Stimulated activated CD8-positive, alpha-beta memory T cell treated with anti-CD3 and anti-CD28 coated beads, Interleukin-2, amount 100 ng/mL, for 48 hours (primary cell): ENCODE measurements around the gene TCN2.
"Not testable (repeated sequence)": the region's sequence is repeated elsewhere in the genome, so short reads cannot be mapped to it uniquely, and the experiment has no call there.

Experiments
- DNase-seq, 2 donors: peaks; one replicate each; pipeline ENCODE4 v3.0.0-alpha.2; 2020; ENCODE audit warnings: low read depth in 2 of 2

Gene TCN2

GRCh38 chr22:30578481-30578880 lies 28.5 kb upstream of the TCN2 start:
- no peak for DNase-seq

- DNase-seq = no peak
These were observed 26.1 kb upstream of the TCN2 start for GRCh38 chr22:30580896-30581295.

- DNase-seq = no peak
These were observed 24.9 kb upstream of the TCN2 start for GRCh38 chr22:30582051-30582450.

GRCh38 chr22:30582788-30583545 lies 24.0 kb upstream of the TCN2 start:
- DNase-seq = no peak

- no peak for DNase-seq
These were observed 22.5 kb upstream of the TCN2 start for GRCh38 chr22:30584441-30584840.

GRCh38 chr22:30586414-30586813 lies 20.6 kb upstream of the TCN2 start:
- no peak for DNase-seq

GRCh38 chr22:30591191-30591587 lies 15.8 kb upstream of the TCN2 start:
- no peak for DNase-seq

GRCh38 chr22:30591588-30592359 lies 15.2 kb upstream of the TCN2 start, which contains the start of gene PES1:
PES1 (minus strand) TSS chr22:30591910; CDS start chr22:30591833, 77 bp downstream.
- DNase-seq = peak; percentile 81 to 88

GRCh38 chr22:30592360-30592713 lies 14.6 kb upstream of the TCN2 start:
- not testable (repeated sequence) for DNase-seq

- DNase-seq = no peak
These were observed 10.8 kb upstream of the TCN2 start for GRCh38 chr22:30596199-30596598.

GRCh38 chr22:30596886-30597285 lies 10.1 kb upstream of the TCN2 start:
- no peak for DNase-seq

GRCh38 chr22:30598986-30599385 lies 8.0 kb upstream of the TCN2 start:
- no peak for DNase-seq

GRCh38 chr22:30600921-30601320 lies 6.1 kb upstream of the TCN2 start:
- DNase-seq = no peak

GRCh38 chr22:30601464-30601863 lies 5.5 kb upstream of the TCN2 start:
- DNase-seq = no peak

- DNase-seq = no peak
These were observed 4.9 kb upstream of the TCN2 start for GRCh38 chr22:30602049-30602448.

- no peak for DNase-seq
These were observed 3.2 kb upstream of the TCN2 start for GRCh38 chr22:30603801-30604200.

- DNase-seq = no peak
These were observed 2.3 kb upstream of the TCN2 start for GRCh38 chr22:30604723-30605122.

GRCh38 chr22:30605449-30606110 lies 1.4 kb upstream of the TCN2 start:
- DNase-seq = peak in 1 of 2 donors; percentile 34

GRCh38 chr22:30607300-30607930 lies 441 bp downstream of the TCN2 start:
- DNase-seq = no peak

GRCh38 chr22:30607939-30608338 lies 965 bp downstream of the TCN2 start:
- no peak for DNase-seq

GRCh38 chr22:30609260-30610185 lies 2.5 kb downstream of the TCN2 start:
- peak in 1 of 2 donors; percentile 2 for DNase-seq
